HCT116 (cell line): ENCODE results near the gene CFAP119. TPM values are rescaled to one million over a fixed set of nuclear protein-coding genes. Genes with fewer than 3 reads are reported as not detected.

Experiments
- ATAC-seq: fragments of 200-7000 bp; cut with Tn5 transposase; 2 replicates; pipeline ENCODE4 v1.9.1; 2020; ENCODE audit warnings: mild to moderate bottlenecking, moderate library complexity
- BruUV-seq: library from RNA; stranded (reverse); fragments of 400-500 nt; replicated peaks from 2 replicates; lab custom pipeline; 2021; lab: Mats Ljungman, UMichigan
- CTCF ChIA-PET: fragments of 300-600 bp; sonication (Branson Sonifier 250); formaldehyde crosslinking; loops from one replicate; lab custom pipeline; 2021; ENCODE audit warnings: antibody characterized with exemption; lab: Charles Lee
- POLR2A ChIA-PET: fragments of 300-600, 350-600 bp; sonication (Branson Sonifier 250); formaldehyde crosslinking; loops from one replicate; lab custom pipeline; 2021; ENCODE audit warnings: antibody characterized with exemption; lab: Charles Lee
- RAD21 ChIA-PET, 2 experiments: fragments of 300-600 bp; sonication (Branson Sonifier 250); formaldehyde crosslinking; loops; one replicate each; lab custom pipeline; 2023; ENCODE audit warnings: low total read pairs in 2 of 2; ENCODE audit not compliant: uncharacterized antibody in 2 of 2, unreplicated experiment in 2 of 2, low non-redundant PET in 1 of 2; lab: Charles Lee
- DNase-seq: peaks from one replicate; pipeline ENCODE4 v3.0.0-alpha.2; 2010; ENCODE audit warnings: low read depth, low spot score
- H2AFZ ChIP-seq: fragments of 200-600 bp; shearing (Covaris generic), sonication (generic); 2 replicates; pipeline ENCODE4 v1.6.1; 2017; ENCODE audit warnings: low read depth, mixed run types, mixed read lengths, antibody characterized with exemption, low read length; ENCODE audit not compliant: poor library complexity, severe bottlenecking
- H3K27ac ChIP-seq: 2 replicates; pipeline ENCODE4 v1.5.1; 2012; ENCODE audit warnings: low read depth, low read length
- H3K27me3 ChIP-seq: fragments of 200-600 bp; sonication (generic); 2 replicates; pipeline ENCODE4 v1.6.1; 2016; ENCODE audit warnings: mixed run types, low read length, mixed read lengths; ENCODE audit not compliant: insufficient read depth
- H3K36me3 ChIP-seq, 2 experiments: fragments of 200-500 bp in 1 of 2; fragments of 200-600 bp in 1 of 2; sonication (Bioruptor generic) in 1 of 2; sonication (generic) in 1 of 2; 2 replicates each; pipeline versions ENCODE4 v1.5.1 to v1.6.1; 2014 to 2016; ENCODE audit warnings: low read length in 2 of 2, inconsistent platforms in 1 of 2, mixed read lengths in 1 of 2, mixed run types in 1 of 2; ENCODE audit not compliant: insufficient read depth in 2 of 2, control insufficient read depth in 1 of 2
- H3K4me1 ChIP-seq, 2 experiments: fragments of 200-600 bp in 1 of 2; sonication (generic) in 1 of 2; 2 replicates each; pipeline versions ENCODE4 v1.5.1 to v1.6.1; 2012 to 2017; ENCODE audit warnings: low read length in 2 of 2, inconsistent platforms in 1 of 2, mild to moderate bottlenecking in 1 of 2, mixed read lengths in 1 of 2, mixed run types in 1 of 2, moderate library complexity in 1 of 2; ENCODE audit not compliant: insufficient read depth in 2 of 2, control insufficient read depth in 1 of 2
- H3K4me2 ChIP-seq: fragments of 200-600 bp; sonication (generic); 2 replicates; pipeline ENCODE4 v1.6.1; 2017; ENCODE audit warnings: mixed run types, low read length, mixed read lengths
- H3K4me3 ChIP-seq, 2 experiments: fragments of 200-600 bp in 1 of 2; sonication (generic) in 1 of 2; replicated peaks in 1 of 2; 2 replicates each; pipeline ENCODE4 v1.5.1; 2011 to 2016; ENCODE audit warnings: low read length in 2 of 2, control low read depth in 1 of 2, low read depth in 1 of 2, mild to moderate bottlenecking in 1 of 2, mixed read lengths in 1 of 2, mixed run types in 1 of 2
- H3K79me2 ChIP-seq: fragments of 200-600 bp; sonication (generic); 2 replicates; pipeline ENCODE4 v1.6.1; 2017; ENCODE audit warnings: mild to moderate bottlenecking, mixed run types, low read length, moderate library complexity, mixed read lengths; ENCODE audit not compliant: insufficient read depth
- H3K9ac ChIP-seq: fragments of 200-600 bp; sonication (generic); 2 replicates; pipeline ENCODE4 v1.6.1; 2016; ENCODE audit warnings: low read length, mixed read lengths
- H3K9me2 ChIP-seq: fragments of 200-600 bp; sonication (generic), shearing (Covaris generic); 2 replicates; pipeline ENCODE4 v1.6.1; 2017; ENCODE audit warnings: mixed run types, mild to moderate bottlenecking, moderate library complexity; ENCODE audit not compliant: insufficient read depth
- H3K9me3 ChIP-seq, 2 experiments: fragments of 200-500 bp in 1 of 2; fragments of 200-600 bp in 1 of 2; sonication (Bioruptor generic) in 1 of 2; sonication (generic) in 1 of 2; 2 replicates each; pipeline ENCODE4 v1.6.1; 2014 to 2017; ENCODE audit warnings: low read length in 2 of 2, mixed read lengths in 2 of 2, inconsistent platforms in 1 of 2, low read depth in 1 of 2, mild to moderate bottlenecking in 1 of 2, mixed run types in 1 of 2, moderate library complexity in 1 of 2; ENCODE audit not compliant: control insufficient read depth in 1 of 2, insufficient read depth in 1 of 2
- H4K20me1 ChIP-seq: fragments of 200-600 bp; sonication (generic), shearing (Covaris generic); 2 replicates; pipeline ENCODE4 v1.6.1; 2017; ENCODE audit warnings: mixed run types, mild to moderate bottlenecking, moderate library complexity; ENCODE audit not compliant: insufficient read depth
- CBX3 ChIP-seq: IDR thresholded peaks from 2 replicates; pipeline ENCODE4 v1.6.1; 2012; ENCODE audit warnings: low read depth
- CEBPB ChIP-seq: IDR thresholded peaks from 2 replicates; pipeline ENCODE4 v1.6.1; 2012; ENCODE audit warnings: low read depth
- FOSL1 ChIP-seq: IDR thresholded peaks from 2 replicates; pipeline ENCODE4 v1.6.1; 2012; ENCODE audit warnings: low read depth
- RAD21 ChIP-seq: IDR thresholded peaks from 2 replicates; pipeline ENCODE4 v1.6.1; 2012; ENCODE audit warnings: low read depth, mild to moderate bottlenecking
- SIN3A ChIP-seq: IDR thresholded peaks from 2 replicates; pipeline ENCODE4 v1.6.1; 2012; ENCODE audit warnings: low read depth
- SRF ChIP-seq: IDR thresholded peaks from 2 replicates; pipeline ENCODE4 v1.6.1; 2012; ENCODE audit warnings: low read depth
- YY1 ChIP-seq: IDR thresholded peaks from 2 replicates; pipeline ENCODE4 v1.6.1; 2011; ENCODE audit warnings: low read length, low read depth, moderate library complexity, mild to moderate bottlenecking; ENCODE audit not compliant: insufficient replicate concordance; ENCODE audit errors: extremely low read depth
- intact Hi-C: fragments of 100-400 bp; cut with micrococcal nuclease; formaldehyde crosslinking; loops from 2 replicates; pipeline ENCODE4 v1.10.0; 2022
- total RNA-seq: library from RNA; stranded (reverse); gene quantifications from one replicate; pipeline ENCODE4 v1.2.1, GENCODE V29; 2021; ENCODE audit not compliant: unreplicated experiment
- TF ChIP-seq, protein P1 (sequence below): IDR thresholded peaks from 2 replicates; pipeline ENCODE4 v1.6.1; 2012
- TF ChIP-seq, protein P2 (sequence below): IDR thresholded peaks from 2 replicates; pipeline ENCODE4 v1.6.1; 2012
- TF ChIP-seq, protein P3 (sequence below), 3 experiments: fragments of 200-600 bp in 1 of 3; sonication (generic) in 1 of 3; IDR thresholded peaks in 2 of 3; conservative IDR thresholded peaks in 1 of 3; 2 replicates each; pipeline ENCODE4 v1.5.1; 2012 to 2017; ENCODE audit warnings: low read depth in 2 of 3, low read length in 2 of 3, antibody characterized with exemption in 1 of 3, borderline replicate concordance in 1 of 3, control low read depth in 1 of 3, mild to moderate bottlenecking in 1 of 3, mixed read lengths in 1 of 3, mixed run types in 1 of 3, moderate library complexity in 1 of 3; ENCODE audit not compliant: insufficient read depth in 1 of 3
- TF ChIP-seq, protein P4 (sequence below): IDR thresholded peaks from 2 replicates; pipeline ENCODE4 v1.6.1; 2012; ENCODE audit warnings: low read depth

CFAP119 gene
- total RNA-seq, 1 experiment from 2014 or later, result 12.6 TPM

DNA sequence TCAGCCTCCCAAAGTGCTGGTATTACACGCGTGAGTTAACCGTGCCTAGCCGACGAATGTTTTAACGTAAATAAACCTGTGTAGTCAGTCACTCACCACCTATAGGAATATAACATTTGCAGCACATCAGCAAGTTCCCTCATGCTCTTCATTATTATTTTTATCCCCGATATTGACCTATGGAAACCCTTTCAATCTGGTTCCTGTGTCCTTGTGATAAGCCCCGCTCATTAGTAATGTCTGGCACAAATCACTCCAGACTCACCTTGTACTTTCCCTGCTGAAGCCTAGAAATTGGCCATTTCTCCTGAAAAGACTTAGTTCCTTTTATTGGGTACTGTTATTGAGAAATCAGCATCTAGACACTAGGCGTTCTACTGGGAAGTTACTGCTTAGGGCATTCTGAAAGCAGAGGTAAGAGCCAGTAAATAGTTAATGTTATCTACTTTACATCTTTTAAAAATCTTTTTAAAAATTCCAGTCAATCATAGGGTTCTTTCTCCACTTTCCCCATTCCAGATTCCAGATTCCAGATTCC, 15.2 kb downstream of the CFAP119 start:
- peak overlapping the region; percentile 69; the same call in 1 of the 2 replicates for H3K27ac ChIP-seq
- H3K4me2 ChIP-seq, result peak overlapping the region; percentile 88; the same call in 1 of the 2 replicates
- no TSS peak for BruUV-seq
- H3K79me2 ChIP-seq, result peaks cover 27% of the 10 kb centered on the region
- DNase-seq, result no peak
- ATAC-seq, result no peak
- no peak overlapping the region for H3K4me3 ChIP-seq
- H3K9ac ChIP-seq, result peak overlapping the region; percentile 83
- peaks cover 12 to 22% of the 10 kb centered on the region in 2 experiments for H3K4me1 ChIP-seq
- intact Hi-C loops, result no loop called here
- POLR2A ChIA-PET, result no interaction called here
- no peaks in the 10 kb centered on the region for H3K27me3 ChIP-seq
- no peaks in the 10 kb centered on the region for H3K9me3 ChIP-seq
- TF ChIP-seq, protein P1, sequence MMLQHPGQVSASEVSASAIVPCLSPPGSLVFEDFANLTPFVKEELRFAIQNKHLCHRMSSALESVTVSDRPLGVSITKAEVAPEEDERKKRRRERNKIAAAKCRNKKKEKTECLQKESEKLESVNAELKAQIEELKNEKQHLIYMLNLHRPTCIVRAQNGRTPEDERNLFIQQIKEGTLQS, result no peak
- TF ChIP-seq YY1 (no peak), CEBPB (no peak), CBX3 (no peak), SRF (no peak), RAD21 (no peak)
- TF ChIP-seq, protein P2, sequence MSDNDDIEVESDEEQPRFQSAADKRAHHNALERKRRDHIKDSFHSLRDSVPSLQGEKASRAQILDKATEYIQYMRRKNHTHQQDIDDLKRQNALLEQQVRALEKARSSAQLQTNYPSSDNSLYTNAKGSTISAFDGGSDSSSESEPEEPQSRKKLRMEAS, result no peak
- TF ChIP-seq, all 23 proteins: peak for 0
- Histone ChIP-seq H4K20me1 (no peaks in the 10 kb centered on the region), H3K9me2 (no peaks in the 10 kb centered on the region), H3K36me3 (peaks cover 13 to 32% of the 10 kb centered on the region in 2 experiments; a peak in 3 of 4 replicates), H2AFZ (no peak overlapping the region)
- ChIA-PET RAD21 (no interaction called here), CTCF (no interaction called here)

DNA sequence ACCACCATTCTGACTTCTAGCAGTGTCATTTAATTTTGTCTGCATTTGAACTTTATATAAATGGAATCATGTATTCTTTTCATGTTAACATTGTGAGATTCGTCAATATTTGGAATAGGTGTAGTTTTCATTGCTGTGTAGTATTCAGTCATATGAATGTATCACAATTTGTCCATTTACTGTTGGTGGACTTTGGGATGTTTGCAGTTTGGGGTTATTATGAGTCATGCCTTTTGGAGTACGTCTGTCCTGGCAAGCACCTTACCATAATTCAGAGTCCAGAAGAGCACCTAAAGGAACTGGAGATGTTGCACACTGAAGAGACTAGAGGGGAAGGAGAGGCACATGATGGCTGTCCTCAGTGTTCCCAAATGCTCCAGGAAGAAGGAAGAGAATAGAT, 16.8 kb downstream of the CFAP119 start:
- Histone ChIP-seq H3K4me3 (no peak overlapping the region), H3K79me2 (peaks cover 32% of the 10 kb centered on the region), H3K27me3 (no peaks in the 10 kb centered on the region), H2AFZ (no peak overlapping the region), H3K36me3 (peaks cover 8 to 23% of the 10 kb centered on the region in 2 experiments; a peak in 3 of 4 replicates), H4K20me1 (no peaks in the 10 kb centered on the region), H3K9me3 (no peaks in the 10 kb centered on the region), H3K4me1 (peaks cover 27 to 38% of the 10 kb centered on the region in 2 experiments), H3K27ac (no peak overlapping the region), H3K4me2 (no peak overlapping the region), H3K9me2 (no peaks in the 10 kb centered on the region), H3K9ac (no peak overlapping the region)
- POLR2A ChIA-PET, result no interaction called here
- intact Hi-C loops, result no loop called here
- no TSS peak for BruUV-seq
- CTCF ChIA-PET, result no interaction called here
- ATAC-seq (no peak), DNase-seq (no peak)
- RAD21 ChIA-PET, result no interaction called here
- TF ChIP-seq, protein P1, result no peak
- TF ChIP-seq FOSL1, result no peak
- TF ChIP-seq, protein P3, sequence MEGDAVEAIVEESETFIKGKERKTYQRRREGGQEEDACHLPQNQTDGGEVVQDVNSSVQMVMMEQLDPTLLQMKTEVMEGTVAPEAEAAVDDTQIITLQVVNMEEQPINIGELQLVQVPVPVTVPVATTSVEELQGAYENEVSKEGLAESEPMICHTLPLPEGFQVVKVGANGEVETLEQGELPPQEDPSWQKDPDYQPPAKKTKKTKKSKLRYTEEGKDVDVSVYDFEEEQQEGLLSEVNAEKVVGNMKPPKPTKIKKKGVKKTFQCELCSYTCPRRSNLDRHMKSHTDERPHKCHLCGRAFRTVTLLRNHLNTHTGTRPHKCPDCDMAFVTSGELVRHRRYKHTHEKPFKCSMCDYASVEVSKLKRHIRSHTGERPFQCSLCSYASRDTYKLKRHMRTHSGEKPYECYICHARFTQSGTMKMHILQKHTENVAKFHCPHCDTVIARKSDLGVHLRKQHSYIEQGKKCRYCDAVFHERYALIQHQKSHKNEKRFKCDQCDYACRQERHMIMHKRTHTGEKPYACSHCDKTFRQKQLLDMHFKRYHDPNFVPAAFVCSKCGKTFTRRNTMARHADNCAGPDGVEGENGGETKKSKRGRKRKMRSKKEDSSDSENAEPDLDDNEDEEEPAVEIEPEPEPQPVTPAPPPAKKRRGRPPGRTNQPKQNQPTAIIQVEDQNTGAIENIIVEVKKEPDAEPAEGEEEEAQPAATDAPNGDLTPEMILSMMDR (IDR thresholded peaks at IDR 0.05 in 2 of 3, conservative IDR thresholded peaks at IDR 0.05 in 1 of 3; ENCODE audit: borderline replicate concordance in 1 of 3, insufficient read depth in 1 of 3, low read depth in 2 of 3, low read length in 2 of 3), result no peak
- TF ChIP-seq RAD21, result no peak
- TF ChIP-seq, protein P4, sequence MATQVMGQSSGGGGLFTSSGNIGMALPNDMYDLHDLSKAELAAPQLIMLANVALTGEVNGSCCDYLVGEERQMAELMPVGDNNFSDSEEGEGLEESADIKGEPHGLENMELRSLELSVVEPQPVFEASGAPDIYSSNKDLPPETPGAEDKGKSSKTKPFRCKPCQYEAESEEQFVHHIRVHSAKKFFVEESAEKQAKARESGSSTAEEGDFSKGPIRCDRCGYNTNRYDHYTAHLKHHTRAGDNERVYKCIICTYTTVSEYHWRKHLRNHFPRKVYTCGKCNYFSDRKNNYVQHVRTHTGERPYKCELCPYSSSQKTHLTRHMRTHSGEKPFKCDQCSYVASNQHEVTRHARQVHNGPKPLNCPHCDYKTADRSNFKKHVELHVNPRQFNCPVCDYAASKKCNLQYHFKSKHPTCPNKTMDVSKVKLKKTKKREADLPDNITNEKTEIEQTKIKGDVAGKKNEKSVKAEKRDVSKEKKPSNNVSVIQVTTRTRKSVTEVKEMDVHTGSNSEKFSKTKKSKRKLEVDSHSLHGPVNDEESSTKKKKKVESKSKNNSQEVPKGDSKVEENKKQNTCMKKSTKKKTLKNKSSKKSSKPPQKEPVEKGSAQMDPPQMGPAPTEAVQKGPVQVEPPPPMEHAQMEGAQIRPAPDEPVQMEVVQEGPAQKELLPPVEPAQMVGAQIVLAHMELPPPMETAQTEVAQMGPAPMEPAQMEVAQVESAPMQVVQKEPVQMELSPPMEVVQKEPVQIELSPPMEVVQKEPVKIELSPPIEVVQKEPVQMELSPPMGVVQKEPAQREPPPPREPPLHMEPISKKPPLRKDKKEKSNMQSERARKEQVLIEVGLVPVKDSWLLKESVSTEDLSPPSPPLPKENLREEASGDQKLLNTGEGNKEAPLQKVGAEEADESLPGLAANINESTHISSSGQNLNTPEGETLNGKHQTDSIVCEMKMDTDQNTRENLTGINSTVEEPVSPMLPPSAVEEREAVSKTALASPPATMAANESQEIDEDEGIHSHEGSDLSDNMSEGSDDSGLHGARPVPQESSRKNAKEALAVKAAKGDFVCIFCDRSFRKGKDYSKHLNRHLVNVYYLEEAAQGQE, result no peak
- TF ChIP-seq SIN3A, result no peak
